ENCODE measurements around the gene ZBTB21.

GRCh38 chr21:42041246-42041645 lies 31.1 kb upstream of the ZBTB21 start:
- no peak for TF ChIP-seq CTCF (IDR thresholded peaks at IDR 0.05)
- no peak for TF ChIP-seq EZH2phosphoT487 (IDR thresholded peaks at IDR 0.05)
- no peak for TF ChIP-seq EZH2 (IDR thresholded peaks at IDR 0.05)

Measured in neural progenitor cell (in vitro differentiated cells).